Lower lobe of right lung (tissue), 2 donors: ENCODE data around the gene CEP164. TPM values are rescaled to one million over a fixed set of nuclear protein-coding genes. Genes with fewer than 3 reads are reported as not detected.

Experiments
- ATAC-seq, 2 donors: fragments of 200-7000 bp; cut with Tn5 transposase; one replicate each; pipeline ENCODE4 v1.9.1; 2020 to 2022; ENCODE audit warnings: mild to moderate bottlenecking in 2 of 2, moderate library complexity in 2 of 2
- DNase-seq: peaks from one replicate; pipeline ENCODE4 v3.0.0-alpha.2; 2020
- H3K27ac ChIP-seq: fragments of 200-600 bp; one replicate; pipeline ENCODE4 v1.8.0; 2022
- H3K27me3 ChIP-seq: fragments of 200-600 bp; one replicate; pipeline ENCODE4 v1.8.0; 2022; ENCODE audit warnings: low read depth
- H3K36me3 ChIP-seq: fragments of 200-600 bp; one replicate; pipeline ENCODE4 v1.8.0; 2022; ENCODE audit warnings: mild to moderate bottlenecking
- H3K4me1 ChIP-seq: fragments of 200-600 bp; one replicate; pipeline ENCODE4 v1.8.0; 2022
- H3K4me3 ChIP-seq: fragments of 200-600 bp; one replicate; pipeline ENCODE4 v1.8.0; 2022; ENCODE audit warnings: mild to moderate bottlenecking
- H3K9me3 ChIP-seq: fragments of 200-600 bp; one replicate; pipeline ENCODE4 v1.8.0; 2022
- intact Hi-C: fragments of 100-400 bp; cut with DNase I; formaldehyde crosslinking; loops from one replicate; pipeline ENCODE4 v1.11.0; 2022
- total RNA-seq: library from RNA; stranded (reverse); fragmentation: NEBNext Ultra II Directional; extraction: Animal tissue kit (Norgen Biotek cat#: 25700); gene quantifications from one replicate; pipeline ENCODE4 v1.2.1, GENCODE V29; 2021
- TF ChIP-seq, protein P1 (sequence below): fragments of 200-600 bp; IDR thresholded peaks from one replicate; pipeline ENCODE4 v1.8.0; 2022; ENCODE audit warnings: antibody characterized with exemption, mild to moderate bottlenecking
- donor health status: DM: no; HTN: yes; CAD: no; lungs with severe emphysema.

Gene CEP164
- total RNA-seq, 1 donor from 2014 or later = 27.3 TPM

DNA sequence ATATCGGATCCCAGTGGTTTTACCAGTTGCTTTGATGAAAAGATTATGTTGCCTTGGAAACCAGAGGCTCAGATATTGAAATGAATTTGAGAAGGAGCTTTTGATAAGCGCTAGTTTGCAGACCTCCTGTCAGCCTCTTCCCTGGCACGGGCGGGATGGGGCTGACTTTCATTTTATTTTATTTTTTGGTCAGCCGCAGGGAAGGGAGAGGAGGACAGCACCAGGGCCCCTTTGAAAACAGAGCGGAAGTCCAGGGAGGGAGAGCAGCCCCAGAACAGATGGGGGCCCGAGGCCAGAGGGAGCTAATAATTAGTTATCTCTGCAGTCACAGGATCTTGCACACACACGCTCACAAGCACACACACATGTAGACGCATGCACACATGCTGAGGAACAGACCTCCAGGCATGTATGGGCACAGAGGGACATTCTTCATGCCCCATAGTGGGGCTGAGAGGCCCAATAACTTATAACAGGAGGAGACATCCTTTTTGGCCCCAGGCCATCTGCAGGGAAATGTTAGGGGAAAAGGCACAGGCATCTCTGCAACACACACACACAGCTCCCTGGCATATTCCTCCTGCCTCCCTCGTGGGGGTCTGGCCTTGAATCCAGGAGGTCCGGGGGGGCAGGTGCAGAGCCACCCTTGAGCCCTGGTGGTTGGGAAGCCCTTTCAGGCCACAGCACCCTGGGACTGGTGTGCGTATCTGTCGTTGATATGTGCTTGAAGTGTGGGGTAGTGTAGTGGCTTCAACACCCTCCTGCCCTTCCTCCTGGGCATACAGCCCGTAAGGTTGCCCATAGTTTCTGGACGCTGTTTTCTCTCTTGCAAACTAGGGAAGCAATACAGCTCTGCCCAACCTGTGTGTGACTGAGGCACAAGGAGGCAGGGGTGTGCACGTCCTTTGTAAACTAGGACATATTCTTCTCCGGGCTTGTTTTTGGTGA is 117.3 kb downstream of the CEP164 start:
- ATAC-seq (no peak), DNase-seq (no peak)
- Histone ChIP-seq H3K27me3 (peaks cover 17% of the 10 kb centered on the region), H3K27ac (no peak overlapping the region), H3K4me3 (no peak overlapping the region), H3K36me3 (no peaks in the 10 kb centered on the region), H3K9me3 (no peaks in the 10 kb centered on the region), H3K4me1 (no peaks in the 10 kb centered on the region)
- intact Hi-C loops = no loop called here
- TF ChIP-seq, protein P1, sequence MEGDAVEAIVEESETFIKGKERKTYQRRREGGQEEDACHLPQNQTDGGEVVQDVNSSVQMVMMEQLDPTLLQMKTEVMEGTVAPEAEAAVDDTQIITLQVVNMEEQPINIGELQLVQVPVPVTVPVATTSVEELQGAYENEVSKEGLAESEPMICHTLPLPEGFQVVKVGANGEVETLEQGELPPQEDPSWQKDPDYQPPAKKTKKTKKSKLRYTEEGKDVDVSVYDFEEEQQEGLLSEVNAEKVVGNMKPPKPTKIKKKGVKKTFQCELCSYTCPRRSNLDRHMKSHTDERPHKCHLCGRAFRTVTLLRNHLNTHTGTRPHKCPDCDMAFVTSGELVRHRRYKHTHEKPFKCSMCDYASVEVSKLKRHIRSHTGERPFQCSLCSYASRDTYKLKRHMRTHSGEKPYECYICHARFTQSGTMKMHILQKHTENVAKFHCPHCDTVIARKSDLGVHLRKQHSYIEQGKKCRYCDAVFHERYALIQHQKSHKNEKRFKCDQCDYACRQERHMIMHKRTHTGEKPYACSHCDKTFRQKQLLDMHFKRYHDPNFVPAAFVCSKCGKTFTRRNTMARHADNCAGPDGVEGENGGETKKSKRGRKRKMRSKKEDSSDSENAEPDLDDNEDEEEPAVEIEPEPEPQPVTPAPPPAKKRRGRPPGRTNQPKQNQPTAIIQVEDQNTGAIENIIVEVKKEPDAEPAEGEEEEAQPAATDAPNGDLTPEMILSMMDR = no peak

DNA sequence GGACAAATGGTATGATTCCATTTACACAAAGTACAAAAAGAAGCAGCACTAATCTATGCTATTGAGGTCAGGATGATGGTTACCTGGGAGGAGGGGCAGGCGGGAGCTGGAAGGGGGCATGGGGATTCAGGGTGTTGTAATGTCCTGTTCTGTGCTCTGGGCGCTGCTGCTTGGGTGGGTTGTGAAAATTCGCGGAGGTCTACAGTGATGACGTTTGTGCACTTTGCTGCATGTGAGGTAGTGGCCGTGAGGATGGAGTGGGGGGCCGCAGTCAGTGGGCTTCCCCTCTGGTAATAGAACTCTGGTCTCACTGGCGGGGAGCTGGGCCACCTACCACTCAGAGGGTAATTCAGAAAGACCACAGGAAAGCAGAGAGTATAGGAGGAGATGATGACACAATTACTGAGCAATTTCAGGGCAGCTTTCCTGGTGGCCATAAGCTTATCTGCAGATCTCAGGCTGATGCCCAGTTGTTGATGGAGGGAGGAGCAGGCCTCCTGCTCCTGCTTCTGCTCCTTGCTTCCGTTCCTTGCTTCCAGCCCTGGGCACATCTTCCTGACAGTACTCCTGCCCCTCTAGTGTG is 121.5 kb downstream of the CEP164 start:
- no peak overlapping the region for H3K4me3 ChIP-seq
- peaks cover 6% of the 10 kb centered on the region for H3K9me3 ChIP-seq
- peaks cover 9% of the 10 kb centered on the region for H3K27me3 ChIP-seq
- no peak overlapping the region for H3K27ac ChIP-seq
- DNase-seq (no peak), ATAC-seq (no peak)
- TF ChIP-seq, protein P1 = no peak
- no peaks in the 10 kb centered on the region for H3K36me3 ChIP-seq
- intact Hi-C loops = no loop called here
- H3K4me1 ChIP-seq = no peaks in the 10 kb centered on the region

DNA sequence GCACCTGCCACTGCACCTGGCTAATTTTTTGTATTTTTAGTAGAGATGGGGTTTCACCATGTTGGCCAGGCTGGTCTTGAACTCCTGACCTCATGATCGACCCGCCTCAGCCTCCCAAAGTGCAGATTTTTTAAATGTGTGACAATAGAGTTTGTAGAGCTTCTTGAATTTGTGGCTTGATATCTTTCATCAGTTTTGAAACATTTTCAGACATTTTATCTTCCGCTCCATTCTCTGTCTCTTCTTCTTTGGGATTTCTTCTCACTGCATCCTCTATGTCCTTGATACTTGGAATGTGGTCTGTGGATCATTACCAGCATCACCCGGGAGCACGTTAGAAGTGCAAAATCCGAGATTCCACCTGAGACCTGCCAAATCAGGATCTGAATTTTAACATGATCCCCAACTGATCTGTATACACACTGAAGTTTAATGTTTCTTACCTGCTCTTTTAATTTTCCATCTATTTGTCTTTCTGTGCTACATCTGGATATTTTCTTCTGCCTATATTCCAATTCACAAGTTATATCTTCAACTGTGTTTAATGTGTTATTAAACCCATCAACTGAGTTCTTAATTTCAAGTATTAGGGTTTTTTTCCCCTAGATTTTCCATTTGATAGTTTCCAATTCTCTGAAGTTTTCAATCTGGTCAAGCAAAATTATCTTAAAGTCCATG is 126.4 kb downstream of the CEP164 start:
- Histone ChIP-seq H3K27me3 (no peaks in the 10 kb centered on the region), H3K9me3 (peaks cover 8% of the 10 kb centered on the region), H3K27ac (no peak overlapping the region), H3K4me3 (no peak overlapping the region), H3K36me3 (no peaks in the 10 kb centered on the region), H3K4me1 (no peaks in the 10 kb centered on the region)
- no peak for DNase-seq
- intact Hi-C loops = no loop called here
- TF ChIP-seq, protein P1 = no peak
- ATAC-seq = no peak

DNA sequence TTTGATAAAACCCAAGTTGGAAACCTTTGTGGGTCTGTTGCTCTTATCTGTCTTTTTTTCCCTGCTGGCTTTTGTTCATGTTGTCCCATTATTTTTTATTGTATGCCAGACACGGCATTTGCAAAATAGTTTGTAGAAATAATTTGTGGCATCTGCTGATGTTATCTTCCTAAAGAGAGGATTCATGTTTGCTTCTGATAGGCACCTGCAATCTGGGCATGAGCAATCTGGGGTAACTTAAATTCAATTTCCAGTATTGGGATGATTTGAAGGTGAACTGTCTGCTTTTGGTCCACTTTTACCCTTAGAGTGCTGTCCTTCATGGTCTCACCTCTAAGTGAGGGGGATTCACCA is 126.9 kb downstream of the CEP164 start:
- intact Hi-C loops = no loop called here

More for the DNA sequence above, 126.9 kb downstream of the CEP164 start:
- TF ChIP-seq, protein P1 = no peak
- ATAC-seq (no peak), DNase-seq (no peak)
- no peak overlapping the region for H3K4me3 ChIP-seq
- no peaks in the 10 kb centered on the region for H3K4me1 ChIP-seq
- H3K9me3 ChIP-seq = peaks cover 8% of the 10 kb centered on the region
- no peaks in the 10 kb centered on the region for H3K36me3 ChIP-seq
- no peak overlapping the region for H3K27ac ChIP-seq
- H3K27me3 ChIP-seq = no peaks in the 10 kb centered on the region
